Endothelial cell of umbilical vein (primary cell): ENCODE measurements around the gene TBX21. TPM values are rescaled to one million over a fixed set of nuclear protein-coding genes. Genes with fewer than 3 reads are reported as not detected.

Experiments
- BruUV-seq: library from RNA; stranded (reverse); fragments of 400-500 nt; replicated peaks from 2 replicates; lab custom pipeline; 2021; lab: Mats Ljungman, UMichigan
- CTCF ChIA-PET: fragments of 300-600, 350-600 bp; sonication (Branson Sonifier 250); formaldehyde crosslinking; loops from one replicate; lab custom pipeline; 2021; ENCODE audit warnings: antibody characterized with exemption, inconsistent platforms; lab: Charles Lee
- POLR2A ChIA-PET: fragments of 300-600, 350-600 bp; sonication (Branson Sonifier 250); formaldehyde crosslinking; loops from one replicate; lab custom pipeline; 2021; ENCODE audit warnings: antibody characterized with exemption, inconsistent platforms; lab: Charles Lee
- DNase-seq: peaks from one replicate; pipeline ENCODE4 v3.0.0-alpha.2; 2011; ENCODE audit warnings: low read depth, low spot score
- FAIRE-seq: peaks from 2 replicates; lab custom pipeline; 2011; peaks lifted over from hg19 to GRCh38; lab: Jason Lieb, UNC
- H2AFZ ChIP-seq: 2 replicates; pipeline ENCODE4 v1.6.0; 2012; ENCODE audit warnings: low read depth, low read length, control low read depth, inconsistent platforms
- H3K27ac ChIP-seq: 2 replicates; pipeline ENCODE4 v1.5.1; 2011; ENCODE audit warnings: low read depth, mild to moderate bottlenecking, control low read depth, low read length, moderate library complexity; ENCODE audit not compliant: insufficient read depth
- H3K27me3 ChIP-seq, 2 experiments: 2 replicates each; pipeline versions ENCODE4 v1.6.0 to v1.6.1; 2011; ENCODE audit warnings: low read length in 2 of 2, mixed read lengths in 1 of 2; ENCODE audit not compliant: control insufficient read depth in 2 of 2, insufficient read depth in 2 of 2
- H3K36me3 ChIP-seq, 2 experiments: 2 replicates in 1 of 2; 3 replicates in 1 of 2; pipeline ENCODE4 v1.5.1; 2011; ENCODE audit warnings: low read length in 2 of 2, mild to moderate bottlenecking in 1 of 2, moderate library complexity in 1 of 2; ENCODE audit not compliant: control insufficient read depth in 2 of 2, insufficient read depth in 2 of 2; ENCODE audit errors: extremely low read depth in 1 of 2
- H3K4me1 ChIP-seq: 3 replicates; pipeline ENCODE4 v1.5.1; 2011; ENCODE audit warnings: mild to moderate bottlenecking, low read length; ENCODE audit not compliant: control insufficient read depth, insufficient read depth; ENCODE audit errors: extremely low read depth
- H3K4me2 ChIP-seq: 2 replicates; pipeline ENCODE4 v1.6.1; 2011; ENCODE audit warnings: low read length, control low read depth, mixed read lengths; ENCODE audit not compliant: insufficient read depth
- H3K4me3 ChIP-seq, 3 experiments: fragments of 200-600 bp in 1 of 3; sonication (generic), shearing (Covaris generic) in 1 of 3; replicated peaks in 1 of 3; 2 replicates each; pipeline ENCODE4 v1.5.1; 2011 to 2016; ENCODE audit warnings: control low read depth in 3 of 3, low read length in 3 of 3, mild to moderate bottlenecking in 2 of 3, inconsistent platforms in 1 of 3, low read depth in 1 of 3, moderate library complexity in 1 of 3; ENCODE audit not compliant: insufficient read depth in 1 of 3
- H3K79me2 ChIP-seq: 2 replicates; pipeline ENCODE4 v1.6.0; 2012; ENCODE audit warnings: low read length, inconsistent platforms; ENCODE audit not compliant: control insufficient read depth, insufficient read depth
- H3K9ac ChIP-seq: replicated peaks from 2 replicates; pipeline ENCODE3; 2011; ENCODE audit warnings: low read length, control low read depth; ENCODE audit not compliant: insufficient read depth; ENCODE audit errors: extremely low read depth
- H3K9me1 ChIP-seq: replicated peaks from 3 replicates; pipeline ENCODE4 v1.6.0; 2011; ENCODE audit warnings: mild to moderate bottlenecking, low read length; ENCODE audit not compliant: control insufficient read depth, insufficient read depth; ENCODE audit errors: extremely low read depth
- H3K9me3 ChIP-seq: replicated peaks from 2 replicates; pipeline ENCODE4 v1.5.1; 2012; ENCODE audit warnings: low read length, inconsistent platforms; ENCODE audit not compliant: control insufficient read depth, insufficient read depth
- H4K20me1 ChIP-seq: replicated peaks from 2 replicates; pipeline ENCODE3; 2011; ENCODE audit warnings: mild to moderate bottlenecking, low read length; ENCODE audit not compliant: control insufficient read depth, insufficient read depth; ENCODE audit errors: extremely low read depth
- CTCF ChIP-seq, 2 donors: IDR thresholded peaks; 1 replicate in 1 of 2; 2 replicates in 1 of 2; pipeline ENCODE4 v1.5.1; 2011; ENCODE audit warnings: low read length in 2 of 2, mild to moderate bottlenecking in 2 of 2, moderate library complexity in 2 of 2, control low read depth in 1 of 2, inconsistent platforms in 1 of 2, low read depth in 1 of 2; ENCODE audit not compliant: insufficient read depth in 1 of 2; ENCODE audit errors: extremely low read depth in 1 of 2
- EZH2 ChIP-seq: IDR thresholded peaks from 2 replicates; pipeline ENCODE4 v1.6.1; 2012; ENCODE audit warnings: borderline replicate concordance, low read depth, mild to moderate bottlenecking, moderate library complexity, low read length, inconsistent platforms; ENCODE audit not compliant: severe bottlenecking
- FOS ChIP-seq: IDR thresholded peaks from 2 replicates; pipeline ENCODE4 v1.6.1; 2011; ENCODE audit warnings: mild to moderate bottlenecking, low read length, moderate library complexity, borderline replicate concordance; ENCODE audit not compliant: insufficient read depth
- GATA2 ChIP-seq: IDR thresholded peaks from 2 replicates; pipeline ENCODE4 v1.7.0; 2011; ENCODE audit warnings: low read depth, mild to moderate bottlenecking, moderate library complexity, mixed read lengths, low read length; ENCODE audit not compliant: insufficient read length, insufficient read depth
- JUN ChIP-seq: IDR thresholded peaks from 2 replicates; pipeline ENCODE4 v1.6.1; 2011; ENCODE audit warnings: borderline replicate concordance, low read depth; ENCODE audit not compliant: insufficient read length, insufficient read depth
- MAX ChIP-seq: IDR thresholded peaks from 2 replicates; pipeline ENCODE4 v1.6.1; 2011; ENCODE audit not compliant: insufficient read depth, insufficient read length
- MYC ChIP-seq: IDR thresholded peaks from one replicate; pipeline ENCODE4 v1.6.1; 2011; ENCODE audit warnings: mild to moderate bottlenecking, low read depth, low read length
- POLR2A ChIP-seq: IDR thresholded peaks from 2 replicates; pipeline ENCODE4 v1.6.1; 2012; ENCODE audit warnings: low read depth, mild to moderate bottlenecking, control low read depth, low read length
- POLR2AphosphoS5 ChIP-seq: IDR thresholded peaks from 2 replicates; pipeline ENCODE4 v1.6.1; 2012; ENCODE audit warnings: low read depth, mild to moderate bottlenecking, control low read depth, low read length, moderate library complexity; ENCODE audit not compliant: insufficient read depth
- dilution Hi-C: fragments of 300-500 bp; cut with MboI; formaldehyde crosslinking; loops from one replicate; pipeline ENCODE4 v1.15.0; 2019; ENCODE audit warnings: low sequenced_read_pairs; ENCODE audit not compliant: extremely low pct_ligation_motif_present
- intact Hi-C: fragments of 100-400 bp; cut with micrococcal nuclease; formaldehyde crosslinking; loops from one replicate; pipeline ENCODE4 v1.10.0; 2022
- polyA plus RNA-seq, 4 experiments: library from polyadenylated mRNA; depleted of rRNA in 3 of 4; stranded (reverse) in 3 of 4; unstranded in 1 of 4; fragments of >200 nt; gene quantifications; 2 replicates each; pipeline versions ENCODE4 v1.2.1 to v1.2.3, GENCODE V29; 2011 to 2012; ENCODE audit warnings: missing spikeins in 1 of 4
- total RNA-seq: library from RNA; stranded (reverse); gene quantifications from 2 replicates; pipeline ENCODE4 v1.2.3, GENCODE V29; 2021

The TBX21 gene
- total and polyA plus RNA-seq, 2 donors (not counting 3 experiments of a cell fraction or from before 2014, with no cell fraction given), result not detected

- CTCF ChIA-PET, result no interaction called here
- intact Hi-C loops (no loop called here), dilution Hi-C loops (no loop called here)
- DNase-seq (no peak), FAIRE-seq (no peak)
- Histone ChIP-seq H3K4me1 (no peaks in the 10 kb centered on the region), H3K4me3 (no peak overlapping the region), H3K36me3 (no peaks in the 10 kb centered on the region), H3K9ac (no peak overlapping the region), H3K9me3 (no peaks in the 10 kb centered on the region), H4K20me1 (no peaks in the 10 kb centered on the region), H3K27me3 (peaks cover 14 to 21% of the 10 kb centered on the region in 2 experiments), H3K9me1 (no peaks in the 10 kb centered on the region), H3K4me2 (no peak overlapping the region), H2AFZ (no peak overlapping the region), H3K79me2 (no peaks in the 10 kb centered on the region), H3K27ac (no peak overlapping the region)
- TF ChIP-seq MAX (no peak), MYC (no peak), FOS (no peak), POLR2AphosphoS5 (no peak), GATA2 (no peak), POLR2A (no peak), JUN (no peak), CTCF (IDR thresholded peaks at IDR 0.05; ENCODE audit: extremely low read depth in 1 of 2, insufficient read depth in 1 of 2, low read depth in 1 of 2, low read length in 2 of 2) (no peak), EZH2 (no peak)
- POLR2A ChIA-PET, result no interaction called here
- BruUV-seq, result no TSS peak
Observed at GRCh38 chr17:47727704-47728036, 5.4 kb upstream of the TBX21 start.
